Measurements from ENCODE around the gene TBX19. TPM values are rescaled to one million over a fixed set of nuclear protein-coding genes. Genes with fewer than 3 reads are reported as not detected.

Gene TBX19
- total RNA-seq, 1 experiment from 2014 or later = 1.2 TPM

- DNase-seq (ENCODE audit: low spot score) = no peak
- ATAC-seq = no peak
- H3K27ac Mint-ChIP-seq = no peak overlapping the region
- CTCF ChIA-PET = no interaction called here
- H3K4me1 Mint-ChIP-seq = peaks cover 21% of the 10 kb centered on the region
- no peaks in the 10 kb centered on the region for H3K27me3 Mint-ChIP-seq (ENCODE audit: low read depth)
- 0 out of 2 replicates have a peak, but pooled peaks cover 3% of the 10 kb centered on the region for H3K9me3 Mint-ChIP-seq
- H3K36me3 Mint-ChIP-seq = no peaks in the 10 kb centered on the region
- TF ChIP-seq ZNF423 (CRISPR knock-in tag; IDR thresholded peaks at IDR 0.05) (no peak), NFATC4 (CRISPR knock-in tag; IDR thresholded peaks at IDR 0.05) (no peak), ZNF671 (CRISPR knock-in tag; IDR thresholded peaks at IDR 0.05) (no peak), ZNF396 (CRISPR knock-in tag; IDR thresholded peaks at IDR 0.05; ENCODE audit: borderline replicate concordance) (0 out of 2 replicates have a peak, but pooled peaks have one; percentile 28)
- TF ChIP-seq, protein P1, sequence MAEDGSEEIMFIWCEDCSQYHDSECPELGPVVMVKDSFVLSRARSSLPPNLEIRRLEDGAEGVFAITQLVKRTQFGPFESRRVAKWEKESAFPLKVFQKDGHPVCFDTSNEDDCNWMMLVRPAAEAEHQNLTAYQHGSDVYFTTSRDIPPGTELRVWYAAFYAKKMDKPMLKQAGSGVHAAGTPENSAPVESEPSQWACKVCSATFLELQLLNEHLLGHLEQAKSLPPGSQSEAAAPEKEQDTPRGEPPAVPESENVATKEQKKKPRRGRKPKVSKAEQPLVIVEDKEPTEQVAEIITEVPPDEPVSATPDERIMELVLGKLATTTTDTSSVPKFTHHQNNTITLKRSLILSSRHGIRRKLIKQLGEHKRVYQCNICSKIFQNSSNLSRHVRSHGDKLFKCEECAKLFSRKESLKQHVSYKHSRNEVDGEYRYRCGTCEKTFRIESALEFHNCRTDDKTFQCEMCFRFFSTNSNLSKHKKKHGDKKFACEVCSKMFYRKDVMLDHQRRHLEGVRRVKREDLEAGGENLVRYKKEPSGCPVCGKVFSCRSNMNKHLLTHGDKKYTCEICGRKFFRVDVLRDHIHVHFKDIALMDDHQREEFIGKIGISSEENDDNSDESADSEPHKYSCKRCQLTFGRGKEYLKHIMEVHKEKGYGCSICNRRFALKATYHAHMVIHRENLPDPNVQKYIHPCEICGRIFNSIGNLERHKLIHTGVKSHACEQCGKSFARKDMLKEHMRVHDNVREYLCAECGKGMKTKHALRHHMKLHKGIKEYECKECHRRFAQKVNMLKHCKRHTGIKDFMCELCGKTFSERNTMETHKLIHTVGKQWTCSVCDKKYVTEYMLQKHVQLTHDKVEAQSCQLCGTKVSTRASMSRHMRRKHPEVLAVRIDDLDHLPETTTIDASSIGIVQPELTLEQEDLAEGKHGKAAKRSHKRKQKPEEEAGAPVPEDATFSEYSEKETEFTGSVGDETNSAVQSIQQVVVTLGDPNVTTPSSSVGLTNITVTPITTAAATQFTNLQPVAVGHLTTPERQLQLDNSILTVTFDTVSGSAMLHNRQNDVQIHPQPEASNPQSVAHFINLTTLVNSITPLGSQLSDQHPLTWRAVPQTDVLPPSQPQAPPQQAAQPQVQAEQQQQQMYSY (CRISPR knock-in tag; IDR thresholded peaks at IDR 0.05) = no peak
- H3K4me3 Mint-ChIP-seq = no peak overlapping the region
- POLR2A ChIA-PET = no interaction called here
These were observed 23.3 kb downstream of the TBX19 start for GRCh38 chr1:168303716-168304540.

GRCh38 chr1:168304865-168305264 lies 24.2 kb downstream of the TBX19 start:
- TF ChIP-seq, protein P1 (CRISPR knock-in tag; IDR thresholded peaks at IDR 0.05) = no peak
- no peak for TF ChIP-seq ZMAT4 (CRISPR knock-in tag; IDR thresholded peaks at IDR 0.05)
- no peak for TF ChIP-seq CDX4 (CRISPR knock-in tag; IDR thresholded peaks at IDR 0.05; ENCODE audit: borderline replicate concordance)
- no peak for TF ChIP-seq RELA (CRISPR knock-in tag; IDR thresholded peaks at IDR 0.05; ENCODE audit: borderline replicate concordance)
- TF ChIP-seq FOXK1 (CRISPR knock-in tag; IDR thresholded peaks at IDR 0.05) = no peak
- 0 out of 2 replicates have a peak, but pooled peaks cover 3% of the 10 kb centered on the region for H3K9me3 Mint-ChIP-seq
- no peak overlapping the region for H3K27ac Mint-ChIP-seq
- DNase-seq (ENCODE audit: low spot score) (no peak), ATAC-seq (no peak)
- ChIA-PET CTCF (interaction anchor here (1.0 kb wide), 1 partner anchor 223 kb away, joined by 3 read pairs; no protein-coding TSS in a partner anchor), POLR2A (no interaction called here)
- no peaks in the 10 kb centered on the region for H3K36me3 Mint-ChIP-seq
- H3K4me1 Mint-ChIP-seq = peaks cover 21% of the 10 kb centered on the region
- H3K27me3 Mint-ChIP-seq (ENCODE audit: low read depth) = no peaks in the 10 kb centered on the region
- no peak overlapping the region for H3K4me3 Mint-ChIP-seq

GRCh38 chr1:168312718-168313604 lies 32.3 kb downstream of the TBX19 start:
- Mint-ChIP-seq H3K36me3 (no peaks in the 10 kb centered on the region), H3K4me1 (no peaks in the 10 kb centered on the region), H3K4me3 (no peak overlapping the region), H3K27me3 (ENCODE audit: low read depth) (no peaks in the 10 kb centered on the region), H3K9me3 (no peaks in the 10 kb centered on the region), H3K27ac (no peak overlapping the region)
- ChIA-PET POLR2A (no interaction called here), CTCF (interaction anchor here (1.1 to 1.3 kb wide), 2 partner anchors 30 to 290 kb away, joined by 3 to 4 read pairs; no protein-coding TSS in a partner anchor)
- no peak for ATAC-seq
- no peak for DNase-seq (ENCODE audit: low spot score)
- TF ChIP-seq NR1H2 (CRISPR knock-in tag; IDR thresholded peaks at IDR 0.05) (no peak), NR3C1 (CRISPR knock-in tag; conservative IDR thresholded peaks at IDR 0.05; ENCODE audit: low read depth) (no peak), ELF4 (CRISPR knock-in tag; IDR thresholded peaks at IDR 0.05; ENCODE audit: low read depth) (no peak), KAT7 (CRISPR knock-in tag; IDR thresholded peaks at IDR 0.05; ENCODE audit: borderline replicate concordance) (no peak), AR (CRISPR knock-in tag; IDR thresholded peaks at IDR 0.05) (no peak), RELA (CRISPR knock-in tag; IDR thresholded peaks at IDR 0.05; ENCODE audit: borderline replicate concordance) (no peak), CREB1 (CRISPR knock-in tag; IDR thresholded peaks at IDR 0.05) (no peak)
